Amniotic stem cell (primary cell): Measurements from ENCODE around the gene PDK1.

Source experiments
- DNase-seq: peaks from one replicate; lab custom pipeline; 2025; lab: John Stamatoyannopoulos, UW

Gene PDK1

DNA sequence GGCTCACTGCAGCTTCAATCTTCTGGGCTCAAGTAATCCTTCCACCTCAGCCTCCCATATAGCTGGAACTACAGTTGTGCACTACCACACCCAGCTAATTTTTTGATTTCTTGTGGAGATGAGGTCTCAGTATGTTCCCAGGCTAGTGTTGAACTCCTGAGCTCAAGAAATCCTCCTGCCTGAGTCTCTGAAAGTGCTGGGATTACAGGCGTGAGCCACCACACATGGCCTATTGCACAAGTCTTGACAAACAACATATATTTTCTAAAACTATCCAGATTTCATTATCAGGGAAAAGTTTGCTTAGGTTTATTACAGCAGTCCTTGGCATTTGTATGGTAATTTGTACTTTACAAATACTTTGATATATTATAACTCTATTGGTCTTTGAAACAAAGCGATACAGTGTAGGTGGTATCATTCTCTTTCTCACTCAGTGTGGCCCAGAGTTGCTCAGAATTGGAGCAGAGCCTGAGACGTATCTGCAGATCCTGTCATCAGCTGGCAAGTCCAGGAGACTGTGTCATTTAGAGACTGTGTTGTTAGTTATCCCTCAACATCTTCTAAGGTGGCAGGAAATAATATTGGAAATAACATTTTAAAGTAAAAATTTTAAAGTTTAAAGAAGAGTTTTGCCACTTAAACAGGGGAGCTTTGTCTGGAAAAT, 41.4 kb downstream of the PDK1 start:
- no peak for DNase-seq

- DNase-seq = no peak
Measured at GRCh38 chr2:172599947-172600346, 44.1 kb downstream of the PDK1 start.

DNA sequence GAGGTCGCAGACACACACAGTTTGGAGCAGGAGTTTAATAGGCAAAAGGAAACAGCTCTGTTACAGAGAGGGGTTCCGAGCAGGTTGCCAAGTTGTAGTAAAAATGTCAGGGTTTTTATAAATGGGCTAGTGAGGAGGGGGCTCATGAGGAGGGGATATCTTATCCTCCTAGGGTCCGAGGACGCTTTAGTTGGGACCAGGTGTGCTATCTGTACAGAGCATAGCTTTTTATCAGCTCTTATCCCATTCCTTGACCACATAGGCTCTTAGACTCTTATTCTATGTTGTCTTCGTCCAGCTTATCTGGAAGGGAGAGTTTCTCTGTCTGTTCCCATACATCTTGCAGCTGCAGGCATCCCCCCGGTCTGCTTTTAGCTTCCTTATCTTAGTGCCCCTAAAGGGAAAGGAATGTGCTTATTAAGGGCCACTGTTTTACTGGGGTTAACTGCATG, 44.7 kb downstream of the PDK1 start:
- DNase-seq = no peak

GRCh38 chr2:172606285-172606684, 50.4 kb downstream of the PDK1 start:
- no peak for DNase-seq

DNA sequence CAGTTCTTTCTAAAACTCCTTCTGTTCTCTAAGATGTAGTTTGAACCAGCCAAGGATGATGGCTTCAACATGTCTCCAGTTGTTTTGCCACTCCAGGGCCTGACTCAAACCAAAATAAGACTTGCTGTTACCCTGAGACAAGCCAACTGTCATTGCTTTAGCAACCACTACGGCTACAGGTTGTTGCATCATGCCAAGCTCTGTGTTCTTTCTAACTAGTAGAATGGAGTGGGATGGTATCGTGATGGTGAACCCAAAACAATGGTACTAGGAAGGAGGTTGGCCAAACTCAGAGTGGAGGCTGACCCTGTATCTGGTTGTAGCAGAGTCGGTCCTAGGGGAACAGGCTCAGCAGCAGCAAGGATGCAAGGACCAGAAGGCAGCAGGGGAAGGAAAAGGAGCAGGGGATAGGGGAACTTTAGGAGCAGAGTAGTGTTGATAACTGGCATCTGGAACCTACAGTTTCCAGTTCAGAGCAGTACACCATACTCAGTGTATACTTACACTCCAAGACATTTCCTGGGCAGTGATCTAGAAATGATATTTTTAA, 51.6 kb downstream of the PDK1 start:
- DNase-seq = no peak

DNA sequence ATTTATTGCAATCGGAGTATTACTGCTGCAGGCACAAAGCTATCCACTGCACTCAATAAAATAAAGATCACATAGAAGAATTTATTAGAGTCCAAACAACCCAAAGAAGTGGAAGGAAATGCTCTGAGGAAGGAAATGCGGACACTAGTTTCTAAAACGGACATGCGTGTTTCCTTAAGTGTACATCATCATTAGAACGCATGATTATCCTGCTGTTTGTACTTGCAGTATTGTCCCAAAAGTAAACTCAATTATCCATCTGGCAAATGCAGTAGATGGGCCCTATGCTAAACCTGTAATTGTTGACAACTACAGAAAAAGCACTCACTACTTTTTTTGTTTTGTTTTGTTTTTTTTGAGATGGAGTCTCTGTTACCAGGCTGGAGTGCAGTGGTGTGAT, 53.6 kb downstream of the PDK1 start:
- DNase-seq = no peak

DNA sequence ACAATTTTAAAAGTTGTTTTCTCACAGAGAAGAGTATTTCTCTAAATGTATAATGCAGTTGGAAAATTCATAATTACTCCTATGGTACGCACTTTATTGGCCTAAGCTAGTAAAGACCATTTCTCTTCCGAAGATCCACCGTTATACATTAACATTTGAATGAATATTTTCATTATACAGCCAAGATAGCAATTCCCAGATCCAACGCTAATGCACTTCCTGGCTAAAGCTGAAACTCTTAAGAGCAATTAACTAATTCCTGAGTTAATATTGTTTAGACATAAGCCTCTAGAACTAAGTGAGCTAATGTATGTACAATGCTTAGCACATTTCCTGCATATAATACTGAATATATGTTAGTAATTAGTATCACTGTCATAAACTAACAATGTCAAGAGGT, 56.2 kb downstream of the PDK1 start:
- DNase-seq = no peak

GRCh38 chr2:172613040-172613439, 57.1 kb downstream of the PDK1 start:
- no peak for DNase-seq

GRCh38 chr2:172613615-172614231, 57.8 kb downstream of the PDK1 start:
- DNase-seq = no peak

DNA sequence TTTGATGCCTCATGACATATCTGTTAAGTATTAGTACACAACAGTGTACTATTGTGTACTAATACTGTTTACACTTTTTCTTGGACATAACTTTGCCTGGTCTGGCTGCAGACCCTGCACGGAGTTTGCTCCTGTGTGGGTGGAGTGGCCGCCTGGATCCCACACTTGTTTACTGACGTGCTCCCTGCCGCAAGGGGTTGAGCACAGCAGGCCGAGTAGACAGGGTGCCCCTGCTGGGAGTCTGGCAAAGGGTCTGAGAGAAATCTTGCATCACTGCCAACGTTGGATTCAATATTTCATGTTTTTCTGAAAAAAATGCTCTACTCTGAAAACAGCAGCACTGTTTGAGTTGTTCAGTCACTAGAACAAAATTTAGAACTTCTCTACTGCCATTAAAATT, 59.0 kb downstream of the PDK1 start:
- no peak for DNase-seq

- DNase-seq = no peak
Measured at GRCh38 chr2:172615727-172616261, 59.9 kb downstream of the PDK1 start.

DNA sequence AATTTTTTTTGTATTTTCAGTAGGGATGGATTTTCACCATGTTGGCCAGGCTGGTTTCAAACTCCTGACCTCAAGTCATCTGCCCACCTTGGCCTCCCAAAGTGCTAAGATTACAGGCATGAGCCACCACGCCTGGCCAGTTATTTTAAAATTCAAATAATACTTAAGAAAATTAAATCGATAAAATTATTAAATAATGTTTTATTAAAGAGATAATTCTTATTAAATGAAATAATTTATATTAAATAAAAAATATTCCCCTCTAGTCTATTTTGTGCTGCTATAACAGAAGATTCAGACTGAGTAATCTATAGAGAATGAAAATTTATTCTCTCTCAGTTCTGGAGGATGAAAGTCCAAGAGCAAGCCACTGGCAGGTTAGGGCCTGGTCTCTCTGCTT, 61.2 kb downstream of the PDK1 start:
- no peak for DNase-seq

GRCh38 chr2:172623249-172623965, 67.5 kb downstream of the PDK1 start:
- DNase-seq = no peak

- no peak for DNase-seq
Measured at GRCh38 chr2:172624996-172625395, 69.1 kb downstream of the PDK1 start.

GRCh38 chr2:172627181-172627580, 71.3 kb downstream of the PDK1 start:
- DNase-seq = no peak

DNA sequence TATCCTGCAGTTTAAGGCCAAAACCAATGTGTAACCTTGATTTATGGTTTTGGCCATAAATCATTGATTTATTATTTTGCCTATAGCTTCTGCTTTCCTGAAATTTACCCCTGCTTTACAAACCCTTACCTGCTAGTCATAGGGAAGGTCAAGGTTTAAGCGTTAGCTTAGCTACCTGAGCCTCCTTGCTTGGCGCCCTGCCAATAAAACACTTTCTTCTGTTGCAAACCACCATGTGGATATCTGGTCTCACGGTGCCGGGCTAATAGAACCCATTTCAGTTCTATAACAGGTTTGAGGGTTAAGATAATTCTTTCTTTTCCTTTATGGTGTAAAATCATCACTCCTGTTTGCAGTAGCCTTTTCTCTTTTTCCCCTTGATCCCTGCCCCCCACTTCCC, 72.2 kb downstream of the PDK1 start:
- no peak for DNase-seq

- DNase-seq = no peak
Measured at GRCh38 chr2:172629586-172629985, 73.7 kb downstream of the PDK1 start.

- no peak for DNase-seq
Measured at GRCh38 chr2:172630181-172630580, 74.3 kb downstream of the PDK1 start.

DNA sequence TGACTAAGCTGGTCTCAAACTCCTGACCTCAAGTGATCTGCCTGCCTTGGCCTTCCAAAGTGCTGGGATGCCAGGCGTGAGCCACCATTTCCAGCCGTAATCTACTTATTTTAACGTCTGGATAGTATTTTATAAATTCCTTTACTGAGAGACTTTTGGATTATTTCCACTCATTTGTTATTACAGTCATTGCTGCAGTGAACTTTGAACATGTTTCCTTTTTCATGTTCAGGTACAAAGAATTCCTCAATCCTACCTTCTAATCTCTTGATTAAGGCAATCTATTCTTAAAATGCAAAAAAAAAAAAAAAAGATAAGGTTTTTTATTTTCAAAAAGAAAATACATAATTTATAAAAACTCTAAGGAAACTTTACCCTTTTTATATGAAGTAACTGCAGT, 78.6 kb downstream of the PDK1 start:
- no peak for DNase-seq

GRCh38 chr2:172635548-172635947, 79.7 kb downstream of the PDK1 start:
- DNase-seq = no peak

DNA sequence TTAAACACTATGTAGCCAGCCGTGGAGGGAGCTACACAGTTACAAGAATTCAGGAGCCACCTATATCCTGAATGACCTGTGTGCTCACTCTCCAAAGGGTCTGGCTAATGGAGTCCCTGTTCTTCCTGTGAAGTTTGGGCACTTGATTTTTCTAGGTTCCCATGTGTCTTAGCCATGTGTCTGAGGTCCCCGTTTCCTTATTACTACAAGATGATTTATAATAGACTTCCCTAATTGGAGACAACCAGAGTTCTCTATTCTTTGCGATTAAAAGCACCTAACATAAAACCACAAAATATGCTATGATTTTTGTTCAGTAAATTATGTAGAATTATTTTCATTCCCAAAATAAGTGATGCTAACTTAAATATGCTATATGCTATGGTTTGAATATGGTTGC, 83.4 kb downstream of the PDK1 start:
- no peak for DNase-seq

- peak; percentile 61 for DNase-seq
Measured at GRCh38 chr2:172639823-172640222, 83.9 kb downstream of the PDK1 start.

DNA sequence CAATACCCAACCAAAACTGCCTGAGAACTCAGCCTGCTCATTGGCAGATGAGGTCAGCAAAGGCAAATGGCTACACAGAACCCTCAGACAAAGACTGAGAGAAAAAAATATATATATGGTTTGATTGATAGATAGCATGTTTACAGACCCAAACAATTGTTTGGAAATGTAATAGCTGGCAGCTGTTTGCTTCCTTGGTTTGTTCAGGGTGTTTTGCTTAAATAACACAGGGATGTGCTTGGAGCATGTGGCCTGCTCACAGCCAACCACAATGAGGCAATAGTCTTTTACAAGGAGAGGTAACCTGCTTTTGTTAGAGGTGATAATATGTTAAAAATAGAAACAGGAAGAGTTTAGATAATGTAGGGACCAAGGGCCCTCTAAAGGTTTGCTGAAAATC, 84.5 kb downstream of the PDK1 start:
- DNase-seq = no peak
